Measurements from ENCODE around the gene CCDC3.

The CCDC3 gene

DNA sequence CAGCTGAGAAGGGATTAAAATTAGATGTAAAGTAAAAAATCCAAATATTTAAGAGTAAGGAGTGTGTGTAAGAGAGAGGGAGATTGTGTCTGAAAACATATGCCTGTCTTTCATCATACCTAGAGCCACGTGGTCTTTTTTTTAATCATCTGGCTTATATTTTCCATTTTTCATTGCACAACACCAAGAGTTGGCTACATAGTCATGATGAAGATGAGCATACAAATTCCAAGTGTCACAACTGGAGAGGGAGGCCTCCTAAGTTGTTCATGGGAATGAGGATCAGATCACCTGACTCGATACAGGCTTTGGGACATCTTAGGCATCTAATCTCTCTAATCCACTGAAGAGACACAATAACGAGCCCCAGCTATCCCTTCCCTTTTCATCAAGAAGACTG is 47.2 kb upstream of the CCDC3 start:
- TF ChIP-seq EZH2phosphoT487 (IDR thresholded peaks at IDR 0.05; ENCODE audit: low read length) = no peak
- no peak for TF ChIP-seq EZH2 (optimal IDR thresholded peaks at IDR 0.05; ENCODE audit: low read depth, low read length)
- TF ChIP-seq, protein P1, sequence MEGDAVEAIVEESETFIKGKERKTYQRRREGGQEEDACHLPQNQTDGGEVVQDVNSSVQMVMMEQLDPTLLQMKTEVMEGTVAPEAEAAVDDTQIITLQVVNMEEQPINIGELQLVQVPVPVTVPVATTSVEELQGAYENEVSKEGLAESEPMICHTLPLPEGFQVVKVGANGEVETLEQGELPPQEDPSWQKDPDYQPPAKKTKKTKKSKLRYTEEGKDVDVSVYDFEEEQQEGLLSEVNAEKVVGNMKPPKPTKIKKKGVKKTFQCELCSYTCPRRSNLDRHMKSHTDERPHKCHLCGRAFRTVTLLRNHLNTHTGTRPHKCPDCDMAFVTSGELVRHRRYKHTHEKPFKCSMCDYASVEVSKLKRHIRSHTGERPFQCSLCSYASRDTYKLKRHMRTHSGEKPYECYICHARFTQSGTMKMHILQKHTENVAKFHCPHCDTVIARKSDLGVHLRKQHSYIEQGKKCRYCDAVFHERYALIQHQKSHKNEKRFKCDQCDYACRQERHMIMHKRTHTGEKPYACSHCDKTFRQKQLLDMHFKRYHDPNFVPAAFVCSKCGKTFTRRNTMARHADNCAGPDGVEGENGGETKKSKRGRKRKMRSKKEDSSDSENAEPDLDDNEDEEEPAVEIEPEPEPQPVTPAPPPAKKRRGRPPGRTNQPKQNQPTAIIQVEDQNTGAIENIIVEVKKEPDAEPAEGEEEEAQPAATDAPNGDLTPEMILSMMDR (IDR thresholded peaks at IDR 0.05; ENCODE audit: low read length) = no peak
- Histone ChIP-seq H3K27ac (ENCODE audit: low read length) (no peak overlapping the region), H2AFZ (ENCODE audit: low read length) (no peak overlapping the region)

DNA sequence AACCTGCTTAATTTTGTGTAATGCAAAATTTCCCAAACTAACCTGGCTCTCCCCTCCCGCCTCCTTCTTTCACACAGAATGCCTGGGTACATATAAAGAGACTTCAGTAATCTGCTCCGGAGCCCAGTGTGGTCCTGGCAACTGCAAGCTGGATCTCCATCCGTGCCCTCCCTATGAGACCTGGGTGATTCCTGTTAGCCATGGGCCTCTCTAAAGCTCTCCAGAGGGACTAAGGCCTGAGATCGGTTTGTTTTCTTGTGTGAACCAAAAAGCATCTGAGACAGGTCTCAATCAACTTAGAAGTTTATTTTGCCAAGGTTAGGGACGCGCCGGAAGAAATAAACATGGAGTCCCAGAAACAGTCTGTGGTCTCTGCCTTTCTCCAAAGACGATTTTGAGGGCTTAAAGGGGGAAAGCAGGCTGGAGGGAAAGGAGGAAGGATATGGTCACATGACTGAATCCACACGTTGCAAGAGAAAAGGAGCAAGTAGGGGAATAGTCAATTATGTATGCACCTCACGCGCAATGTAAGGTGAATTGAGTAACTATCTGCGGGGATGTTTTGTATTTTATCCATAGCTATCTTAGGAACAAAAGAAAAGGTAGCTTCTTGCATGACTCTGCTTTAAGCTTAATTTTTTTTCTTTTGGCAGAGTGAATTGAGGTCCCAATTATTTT is 46.2 kb upstream of the CCDC3 start:
- TF ChIP-seq EZH2 (optimal IDR thresholded peaks at IDR 0.05; ENCODE audit: low read depth, low read length) = no peak
- Histone ChIP-seq H3K36me3 (replicated peaks; ENCODE audit: insufficient read depth, low read length) (no peaks in the 10 kb centered on the region), H3K9me3 (replicated peaks; ENCODE audit: insufficient read depth, low read length) (no peaks in the 10 kb centered on the region), H3K9me2 (replicated peaks; ENCODE audit: insufficient read depth, low read length) (no peaks in the 10 kb centered on the region), H3F3A (ENCODE audit: insufficient read depth, low read length) (no peaks in the 10 kb centered on the region), H3K4me3 (ENCODE audit: low read length) (no peak overlapping the region), H2AFZ (ENCODE audit: low read length) (no peak overlapping the region), H3K4me1 (ENCODE audit: low read length) (no peaks in the 10 kb centered on the region), H3K27ac (ENCODE audit: low read length) (no peak overlapping the region), H3K4me2 (ENCODE audit: low read depth, low read length) (no peak overlapping the region), H3K9ac (ENCODE audit: low read length) (no peak overlapping the region), H3K79me2 (ENCODE audit: low read length) (no peaks in the 10 kb centered on the region), H4K20me1 (ENCODE audit: insufficient read depth, low read length) (no peaks in the 10 kb centered on the region), H3K27me3 (replicated peaks; ENCODE audit: insufficient read depth, low read length) (no peaks in the 10 kb centered on the region)
- DNase-seq = no peak

More for the DNA sequence above, 47.2 kb upstream of the CCDC3 start:
- no peaks in the 10 kb centered on the region for H3K9me2 ChIP-seq (replicated peaks; ENCODE audit: insufficient read depth, low read length)
- no peaks in the 10 kb centered on the region for H3K9me3 ChIP-seq (replicated peaks; ENCODE audit: insufficient read depth, low read length)
- H3K4me3 ChIP-seq (ENCODE audit: low read length) = no peak overlapping the region
- DNase-seq = no peak
- H3K79me2 ChIP-seq (ENCODE audit: low read length) = no peaks in the 10 kb centered on the region
- H3K36me3 ChIP-seq (replicated peaks; ENCODE audit: insufficient read depth, low read length) = no peaks in the 10 kb centered on the region
- no peak overlapping the region for H3K9ac ChIP-seq (ENCODE audit: low read length)
- H3K4me2 ChIP-seq (ENCODE audit: low read depth, low read length) = no peak overlapping the region
- no peaks in the 10 kb centered on the region for H3K27me3 ChIP-seq (replicated peaks; ENCODE audit: insufficient read depth, low read length)
- H4K20me1 ChIP-seq (ENCODE audit: insufficient read depth, low read length) = no peaks in the 10 kb centered on the region
- H3F3A ChIP-seq (ENCODE audit: insufficient read depth, low read length) = no peaks in the 10 kb centered on the region
- no peaks in the 10 kb centered on the region for H3K4me1 ChIP-seq (ENCODE audit: low read length)

DNA sequence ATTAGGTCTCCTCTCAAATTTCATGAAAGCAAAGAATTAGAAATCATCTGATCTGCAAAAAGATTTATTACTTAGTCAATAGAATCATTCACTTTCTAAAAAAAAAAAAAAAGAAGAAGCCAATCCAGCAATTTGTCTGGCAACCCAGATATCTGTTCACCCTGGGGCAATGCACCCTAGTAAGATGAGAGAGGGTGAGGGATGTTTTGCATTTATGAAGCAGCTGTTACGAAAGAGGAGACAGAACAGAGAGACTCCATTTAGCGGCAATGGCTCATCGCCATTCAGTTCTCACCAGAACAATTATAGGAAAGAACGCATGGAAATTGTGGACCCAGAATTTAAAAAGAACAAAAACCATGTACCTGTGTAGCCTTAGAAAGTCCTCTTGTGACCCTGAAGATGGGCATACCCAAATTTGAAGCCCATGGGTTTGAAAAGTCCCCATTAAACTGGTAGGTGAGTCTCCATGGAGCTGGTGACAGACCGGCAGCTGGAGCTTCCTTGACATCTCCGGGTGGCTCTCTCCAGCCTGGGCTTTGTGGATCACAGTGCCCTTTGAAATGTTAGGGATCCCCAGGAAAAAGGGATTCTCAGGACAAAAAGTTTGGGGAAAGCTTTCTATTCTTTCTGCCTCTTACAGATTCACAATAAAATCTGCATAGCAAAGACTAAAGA is 45.5 kb upstream of the CCDC3 start:
- Histone ChIP-seq H3K4me2 (ENCODE audit: low read depth, low read length) (no peak overlapping the region), H3K4me1 (ENCODE audit: low read length) (no peaks in the 10 kb centered on the region), H3K79me2 (ENCODE audit: low read length) (no peaks in the 10 kb centered on the region), H3F3A (ENCODE audit: insufficient read depth, low read length) (no peaks in the 10 kb centered on the region), H3K36me3 (replicated peaks; ENCODE audit: insufficient read depth, low read length) (no peaks in the 10 kb centered on the region), H3K9me3 (replicated peaks; ENCODE audit: insufficient read depth, low read length) (no peaks in the 10 kb centered on the region), H3K27me3 (replicated peaks; ENCODE audit: insufficient read depth, low read length) (no peaks in the 10 kb centered on the region), H4K20me1 (ENCODE audit: insufficient read depth, low read length) (no peaks in the 10 kb centered on the region), H3K4me3 (ENCODE audit: low read length) (no peak overlapping the region), H3K9ac (ENCODE audit: low read length) (no peak overlapping the region), H2AFZ (ENCODE audit: low read length) (no peak overlapping the region), H3K27ac (ENCODE audit: low read length) (no peak overlapping the region), H3K9me2 (replicated peaks; ENCODE audit: insufficient read depth, low read length) (no peaks in the 10 kb centered on the region)
- TF ChIP-seq, protein P1 (IDR thresholded peaks at IDR 0.05; ENCODE audit: low read length) = no peak
- TF ChIP-seq EZH2 (optimal IDR thresholded peaks at IDR 0.05; ENCODE audit: low read depth, low read length) (no peak), EZH2phosphoT487 (IDR thresholded peaks at IDR 0.05; ENCODE audit: low read length) (no peak)
- no peak for DNase-seq

DNA sequence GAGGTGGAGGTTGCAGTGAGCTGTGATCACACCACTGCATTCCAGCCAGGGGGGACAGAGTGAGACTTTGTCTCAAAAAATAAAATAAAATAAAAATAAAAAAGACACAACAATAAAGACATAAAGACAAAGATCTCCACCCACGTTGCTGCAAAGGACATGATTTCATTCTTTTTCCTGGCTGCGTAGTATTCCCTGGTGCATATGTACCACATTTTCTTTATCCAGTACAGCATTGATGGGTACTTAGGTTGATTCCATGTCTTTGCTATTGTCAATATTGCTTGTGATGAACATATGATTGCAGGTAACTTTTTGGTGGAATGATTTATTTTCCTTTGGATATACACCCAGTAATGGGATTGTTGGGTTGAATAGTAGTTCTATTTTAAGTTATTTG is 42.0 kb upstream of the CCDC3 start:
- TF ChIP-seq EZH2phosphoT487 (IDR thresholded peaks at IDR 0.05; ENCODE audit: low read length) = no peak
- TF ChIP-seq EZH2 (optimal IDR thresholded peaks at IDR 0.05; ENCODE audit: low read depth, low read length) = no peak
- TF ChIP-seq, protein P1 (IDR thresholded peaks at IDR 0.05; ENCODE audit: low read length) = no peak
- Histone ChIP-seq H3K4me3 (ENCODE audit: low read length) (no peak overlapping the region), H3K4me1 (ENCODE audit: low read length) (no peaks in the 10 kb centered on the region), H3K36me3 (replicated peaks; ENCODE audit: insufficient read depth, low read length) (no peaks in the 10 kb centered on the region), H3K79me2 (ENCODE audit: low read length) (no peaks in the 10 kb centered on the region), H3K4me2 (ENCODE audit: low read depth, low read length) (no peak overlapping the region), H3K27ac (ENCODE audit: low read length) (no peak overlapping the region), H3K9me3 (replicated peaks; ENCODE audit: insufficient read depth, low read length) (no peaks in the 10 kb centered on the region), H3K27me3 (replicated peaks; ENCODE audit: insufficient read depth, low read length) (no peaks in the 10 kb centered on the region), H4K20me1 (ENCODE audit: insufficient read depth, low read length) (no peaks in the 10 kb centered on the region), H3K9ac (ENCODE audit: low read length) (no peak overlapping the region), H3K9me2 (replicated peaks; ENCODE audit: insufficient read depth, low read length) (no peaks in the 10 kb centered on the region), H2AFZ (ENCODE audit: low read length) (no peak overlapping the region), H3F3A (ENCODE audit: insufficient read depth, low read length) (no peaks in the 10 kb centered on the region)
- no peak for DNase-seq
